GM23248 (cell line): Measurements from ENCODE around the gene SMOC2. TPM values are rescaled to one million over a fixed set of nuclear protein-coding genes. Genes with fewer than 3 reads are reported as not detected.

Experiments used
- DNase-seq: peaks from one replicate; pipeline ENCODE4 v3.0.0-alpha.2; 2015
- H2AFZ ChIP-seq: fragments of 200-600 bp; sonication (generic); 2 replicates; pipeline ENCODE4 v1.6.1; 2016; ENCODE audit warnings: antibody characterized with exemption
- H3F3A ChIP-seq: fragments of 200-600 bp; sonication (generic); 2 replicates; pipeline ENCODE4 v1.6.1; 2016; ENCODE audit warnings: mild to moderate bottlenecking, antibody characterized with exemption, mixed run types; ENCODE audit not compliant: insufficient read depth
- H3K27ac ChIP-seq: fragments of 200-600 bp; sonication (generic); 2 replicates; pipeline ENCODE4 v1.5.1; 2016; ENCODE audit warnings: mild to moderate bottlenecking
- H3K27me3 ChIP-seq: fragments of 200-600 bp; sonication (generic); replicated peaks from 2 replicates; pipeline ENCODE4 v1.6.1; 2016; ENCODE audit warnings: mild to moderate bottlenecking; ENCODE audit not compliant: insufficient read depth
- H3K36me3 ChIP-seq: fragments of 200-600 bp; sonication (generic); 2 replicates; pipeline ENCODE4 v1.6.1; 2016; ENCODE audit warnings: low read depth, mild to moderate bottlenecking
- H3K4me1 ChIP-seq: fragments of 200-600 bp; sonication (generic); 2 replicates; pipeline ENCODE4 v1.6.1; 2016; ENCODE audit warnings: mild to moderate bottlenecking; ENCODE audit not compliant: insufficient read depth
- H3K4me2 ChIP-seq: fragments of 200-600 bp; sonication (generic); one replicate; pipeline ENCODE4 v1.6.1; 2016; ENCODE audit warnings: mild to moderate bottlenecking; ENCODE audit not compliant: unreplicated experiment
- H3K4me3 ChIP-seq: fragments of 200-600 bp; sonication (generic); 2 replicates; pipeline ENCODE4 v1.5.1; 2016; ENCODE audit warnings: mild to moderate bottlenecking
- H3K79me2 ChIP-seq: fragments of 200-600 bp; sonication (generic); 2 replicates; pipeline ENCODE4 v1.6.1; 2016; ENCODE audit warnings: mild to moderate bottlenecking; ENCODE audit not compliant: insufficient read depth
- H3K9ac ChIP-seq: fragments of 200-600 bp; sonication (generic); 2 replicates; pipeline ENCODE4 v1.6.1; 2016; ENCODE audit warnings: mild to moderate bottlenecking
- H3K9me2 ChIP-seq: fragments of 200-600 bp; sonication (generic); 2 replicates; pipeline ENCODE4 v1.6.1; 2016; ENCODE audit warnings: mixed run types, mild to moderate bottlenecking, moderate library complexity; ENCODE audit not compliant: insufficient read depth
- H3K9me3 ChIP-seq: fragments of 200-600 bp; sonication (generic); one replicate; pipeline ENCODE4 v1.6.1; 2017; ENCODE audit warnings: low read depth
- H4K20me1 ChIP-seq: fragments of 200-600 bp; sonication (generic); 2 replicates; pipeline ENCODE4 v1.6.0; 2016; ENCODE audit not compliant: insufficient read depth
- EZH2 ChIP-seq: fragments of 200-600 bp; sonication (generic); IDR thresholded peaks from 2 replicates; pipeline ENCODE4 v1.6.1; 2018; ENCODE audit warnings: antibody characterized with exemption, mild to moderate bottlenecking; ENCODE audit not compliant: insufficient read depth, poor library complexity, severe bottlenecking
- EZH2phosphoT487 ChIP-seq: fragments of 200-600 bp; sonication (generic); IDR thresholded peaks from 2 replicates; pipeline ENCODE4 v1.6.1; 2018; ENCODE audit warnings: antibody characterized with exemption, moderate library complexity, mild to moderate bottlenecking, low read depth; ENCODE audit not compliant: insufficient read depth
- WGBS, 2 experiments: methylation state at CpG; one replicate each; pipeline ENCODE4 v1.1.6; 2015 to 2017; ENCODE audit warnings: low lambda C conversion rate in 2 of 2, low coverage in 1 of 2; ENCODE audit errors: missing lambda C conversion rate in 2 of 2; 5-methylcytosine and 5-hydroxymethylcytosine counted together
- in situ Hi-C: fragments of 300-500 bp; cut with MboI; formaldehyde crosslinking; loops from 2 replicates; pipeline ENCODE4 v1.15.0; 2020
- polyA plus RNA-seq: library from polyadenylated mRNA; unstranded; fragments of >200 nt; fragmentation: Nextera tagmentation; extraction: Ambion mirVana; gene quantifications from 2 replicates; pipeline ENCODE4 v1.2.1, GENCODE V29; 2016
- total RNA-seq: library from RNA; depleted of rRNA; stranded (reverse); fragments of >200 nt; shearing (Covaris generic); gene quantifications from 2 replicates; pipeline ENCODE4 v1.2.3, GENCODE V29; 2014

The SMOC2 gene
- total and polyA plus RNA-seq, 2 experiments from 2014 or later: not detected

DNA sequence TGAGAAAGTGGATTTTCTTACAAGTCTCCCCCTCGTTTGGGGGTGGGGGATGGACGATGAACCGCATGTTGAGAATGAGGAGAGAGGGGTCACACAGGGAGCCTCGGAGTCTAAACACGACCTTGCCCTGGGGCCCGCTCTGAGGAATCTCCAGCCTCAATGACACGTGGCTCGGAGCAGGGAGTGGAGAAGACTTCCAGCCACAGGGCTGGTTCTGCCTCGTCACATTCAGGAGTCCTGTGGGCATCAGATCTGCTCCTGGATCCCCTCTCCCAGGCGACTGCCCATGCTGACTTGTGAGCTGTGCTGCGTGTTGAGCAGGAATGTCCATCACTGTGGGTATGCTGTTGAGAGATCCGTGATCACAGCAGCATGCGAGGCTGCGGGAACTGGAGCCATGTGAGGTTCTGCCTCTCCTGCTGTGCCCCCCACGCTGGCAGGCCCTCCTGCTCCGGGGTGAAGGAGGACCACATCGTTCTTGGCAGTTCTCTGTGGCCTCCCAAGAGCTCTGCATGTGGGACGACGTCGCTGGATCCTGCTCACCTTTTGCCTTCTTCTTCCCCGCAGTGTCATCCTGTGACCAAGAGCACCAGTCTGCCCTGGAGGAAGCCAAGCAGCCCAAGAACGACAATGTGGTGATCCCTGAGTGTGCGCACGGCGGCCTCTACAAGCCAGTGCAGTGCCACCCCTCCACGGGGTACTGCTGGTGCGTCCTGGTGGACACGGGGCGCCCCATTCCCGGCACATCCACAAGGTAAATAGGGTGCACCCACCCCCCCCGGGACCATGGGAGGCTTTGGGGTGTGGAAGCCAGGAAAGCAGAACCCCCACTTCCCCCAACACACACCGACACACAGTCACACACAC lies 157.5 kb downstream of the SMOC2 start:
- Histone ChIP-seq H3K9ac (no peak overlapping the region), H3K27ac (no peak overlapping the region), H3K36me3 (no peaks in the 10 kb centered on the region), H3K27me3 (no peaks in the 10 kb centered on the region), H4K20me1 (no peaks in the 10 kb centered on the region), H3K9me2 (no peaks in the 10 kb centered on the region), H3F3A (no peaks in the 10 kb centered on the region), H2AFZ (no peak overlapping the region), H3K9me3 (no peaks in the 10 kb centered on the region), H3K79me2 (no peaks in the 10 kb centered on the region), H3K4me3 (no peak overlapping the region), H3K4me1 (no peaks in the 10 kb centered on the region), H3K4me2 (no peak overlapping the region)
- no peak for TF ChIP-seq EZH2
- no peak for TF ChIP-seq EZH2phosphoT487
- in situ Hi-C loops: no loop called here
- 62 to 69% methylated on average over 28 to 32 of the region's 32 CpGs for WGBS, 2 experiments
- DNase-seq: no peak

- no peaks in the 10 kb centered on the region for H3K36me3 ChIP-seq
- H2AFZ ChIP-seq: no peak overlapping the region
- H3K27me3 ChIP-seq: no peaks in the 10 kb centered on the region
- no peaks in the 10 kb centered on the region for H3K4me1 ChIP-seq
- no peaks in the 10 kb centered on the region for H4K20me1 ChIP-seq
- no peak overlapping the region for H3K4me2 ChIP-seq
- H3K9me2 ChIP-seq: no peaks in the 10 kb centered on the region
- in situ Hi-C loops: no loop called here
- H3K9ac ChIP-seq: no peak overlapping the region
- 20 to 49% methylated on average over 1 to 4 of the region's 4 CpGs for WGBS, 2 experiments
- H3K27ac ChIP-seq: no peak overlapping the region
- H3F3A ChIP-seq: no peaks in the 10 kb centered on the region
- H3K9me3 ChIP-seq: no peaks in the 10 kb centered on the region
- H3K79me2 ChIP-seq: no peaks in the 10 kb centered on the region
- no peak for TF ChIP-seq EZH2
- TF ChIP-seq EZH2phosphoT487: no peak
- no peak overlapping the region for H3K4me3 ChIP-seq
- DNase-seq: no peak
These were observed 158.1 kb downstream of the SMOC2 start for GRCh38 chr6:168599118-168599494.

GRCh38 chr6:168599769-168600330 lies 158.9 kb downstream of the SMOC2 start:
- H3K27me3 ChIP-seq: no peaks in the 10 kb centered on the region
- no peaks in the 10 kb centered on the region for H3K79me2 ChIP-seq
- H3K4me2 ChIP-seq: no peak overlapping the region
- no peaks in the 10 kb centered on the region for H3K9me3 ChIP-seq
- no peaks in the 10 kb centered on the region for H3K9me2 ChIP-seq
- no peak overlapping the region for H2AFZ ChIP-seq
- no peak overlapping the region for H3K27ac ChIP-seq
- H4K20me1 ChIP-seq: no peaks in the 10 kb centered on the region
- TF ChIP-seq EZH2 (no peak), EZH2phosphoT487 (no peak)
- H3K4me1 ChIP-seq: no peaks in the 10 kb centered on the region
- no peak overlapping the region for H3K9ac ChIP-seq
- H3F3A ChIP-seq: no peaks in the 10 kb centered on the region
- in situ Hi-C loops: no loop called here
- 69 to 70% methylated on average over 11 of the region's 11 CpGs for WGBS, 2 experiments
- DNase-seq: no peak
- H3K4me3 ChIP-seq: no peak overlapping the region
- no peaks in the 10 kb centered on the region for H3K36me3 ChIP-seq

- Histone ChIP-seq H3K9me3 (no peaks in the 10 kb centered on the region), H3K9me2 (no peaks in the 10 kb centered on the region), H3K4me3 (no peak overlapping the region), H2AFZ (no peak overlapping the region), H3K4me1 (no peaks in the 10 kb centered on the region), H3K27ac (no peak overlapping the region), H3K4me2 (no peak overlapping the region), H3K27me3 (no peaks in the 10 kb centered on the region), H3K79me2 (no peaks in the 10 kb centered on the region), H3K36me3 (no peaks in the 10 kb centered on the region), H4K20me1 (no peaks in the 10 kb centered on the region), H3K9ac (no peak overlapping the region), H3F3A (no peaks in the 10 kb centered on the region)
- in situ Hi-C loops: no loop called here
- no peak for DNase-seq
- TF ChIP-seq EZH2phosphoT487 (no peak), EZH2 (no peak)
- 72 to 73% methylated on average over 10 to 11 of the region's 11 CpGs for WGBS, 2 experiments
These were observed 159.4 kb downstream of the SMOC2 start for GRCh38 chr6:168600381-168600780.
